ENCODE data around the gene MKLN1. TPM values are rescaled to one million over a fixed set of nuclear protein-coding genes. Genes with fewer than 3 reads are reported as not detected.

The MKLN1 gene
- total RNA-seq, 1 donor from 2014 or later = 66.3 TPM

DNA sequence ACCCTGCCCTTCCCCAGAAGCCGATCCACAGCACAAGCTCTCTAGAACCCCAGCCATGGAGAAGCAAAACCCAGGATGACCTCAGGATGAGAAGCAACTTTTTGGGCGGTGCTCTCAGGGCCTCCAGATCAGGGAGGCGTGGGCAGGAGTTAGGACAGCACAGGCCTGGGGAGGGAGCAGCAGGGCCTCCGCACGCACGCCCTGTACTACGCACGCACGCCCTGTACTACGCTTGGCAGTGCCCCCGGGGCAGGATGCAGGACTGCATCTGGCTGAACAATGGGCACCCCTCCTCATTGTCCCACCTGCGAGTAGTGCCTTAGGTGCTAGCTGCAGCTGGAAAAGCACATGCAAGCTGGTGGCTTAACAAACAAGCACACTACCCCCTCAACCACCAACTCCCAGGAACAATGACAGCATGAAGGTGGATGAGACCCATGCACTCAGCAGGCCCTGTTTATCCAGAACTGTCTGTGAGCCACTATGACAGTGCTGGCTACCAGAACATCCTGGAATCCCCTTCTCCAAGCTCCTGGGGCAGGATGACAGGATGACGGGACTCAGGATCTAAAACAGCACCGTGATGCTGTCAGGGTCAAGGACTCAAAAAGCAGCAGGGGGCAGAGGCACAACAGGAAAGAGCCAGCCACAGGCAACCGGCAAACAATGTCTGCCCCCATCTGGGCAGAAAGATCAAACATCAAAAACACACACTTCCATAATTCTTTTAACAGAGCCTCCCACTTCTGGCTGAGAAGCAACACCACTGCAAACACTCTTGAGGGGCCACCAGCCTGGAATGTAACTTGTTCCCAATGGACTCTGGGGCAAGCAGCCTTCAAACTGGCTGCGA lies 217.0 kb downstream of the MKLN1 start:
- H3K36me3 Mint-ChIP-seq (ENCODE audit: low read depth, unreplicated experiment) = peaks cover 21% of the 10 kb centered on the region
- no peaks in the 10 kb centered on the region for H3K9me3 Mint-ChIP-seq (ENCODE audit: unreplicated experiment)
- peaks cover 13% of the 10 kb centered on the region for H3K27me3 Mint-ChIP-seq (ENCODE audit: unreplicated experiment)
- H3K4me3 Mint-ChIP-seq (ENCODE audit: unreplicated experiment) = peak overlapping the region; percentile 45
- peak; percentile 44 for DNase-seq (ENCODE audit: low spot score)
- H3K27ac Mint-ChIP-seq (ENCODE audit: unreplicated experiment) = peak overlapping the region; percentile 90
- TF ChIP-seq, protein P1, sequence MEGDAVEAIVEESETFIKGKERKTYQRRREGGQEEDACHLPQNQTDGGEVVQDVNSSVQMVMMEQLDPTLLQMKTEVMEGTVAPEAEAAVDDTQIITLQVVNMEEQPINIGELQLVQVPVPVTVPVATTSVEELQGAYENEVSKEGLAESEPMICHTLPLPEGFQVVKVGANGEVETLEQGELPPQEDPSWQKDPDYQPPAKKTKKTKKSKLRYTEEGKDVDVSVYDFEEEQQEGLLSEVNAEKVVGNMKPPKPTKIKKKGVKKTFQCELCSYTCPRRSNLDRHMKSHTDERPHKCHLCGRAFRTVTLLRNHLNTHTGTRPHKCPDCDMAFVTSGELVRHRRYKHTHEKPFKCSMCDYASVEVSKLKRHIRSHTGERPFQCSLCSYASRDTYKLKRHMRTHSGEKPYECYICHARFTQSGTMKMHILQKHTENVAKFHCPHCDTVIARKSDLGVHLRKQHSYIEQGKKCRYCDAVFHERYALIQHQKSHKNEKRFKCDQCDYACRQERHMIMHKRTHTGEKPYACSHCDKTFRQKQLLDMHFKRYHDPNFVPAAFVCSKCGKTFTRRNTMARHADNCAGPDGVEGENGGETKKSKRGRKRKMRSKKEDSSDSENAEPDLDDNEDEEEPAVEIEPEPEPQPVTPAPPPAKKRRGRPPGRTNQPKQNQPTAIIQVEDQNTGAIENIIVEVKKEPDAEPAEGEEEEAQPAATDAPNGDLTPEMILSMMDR (IDR thresholded peaks at IDR 0.05; ENCODE audit: unreplicated experiment) = no peak
- peaks cover 59% of the 10 kb centered on the region for H3K4me1 Mint-ChIP-seq (ENCODE audit: unreplicated experiment)

DNA sequence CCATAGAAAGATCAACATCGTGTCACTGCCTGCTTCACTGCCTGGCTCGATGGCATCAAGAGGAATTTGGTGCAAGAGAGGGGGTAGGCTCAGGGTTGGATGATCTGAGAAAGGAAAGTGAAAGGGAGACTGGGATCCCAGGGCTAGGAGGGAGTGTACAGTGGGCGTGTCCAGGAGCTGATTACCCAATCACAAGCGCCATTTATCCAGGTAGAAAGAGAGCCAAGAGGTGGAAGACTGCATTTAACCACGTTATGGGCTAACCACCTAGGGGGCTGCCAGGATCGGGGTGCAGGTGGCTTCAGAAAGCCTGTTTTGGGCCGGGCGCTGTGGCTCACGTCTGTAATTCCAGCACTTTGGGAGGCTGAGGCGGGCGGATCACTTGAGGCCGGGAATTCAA lies 218.4 kb downstream of the MKLN1 start:
- H3K4me3 Mint-ChIP-seq (ENCODE audit: unreplicated experiment) = peak overlapping the region; percentile 72
- H3K27me3 Mint-ChIP-seq (ENCODE audit: unreplicated experiment) = peaks cover 8% of the 10 kb centered on the region
- peaks cover 13% of the 10 kb centered on the region for H3K36me3 Mint-ChIP-seq (ENCODE audit: low read depth, unreplicated experiment)
- H3K27ac Mint-ChIP-seq (ENCODE audit: unreplicated experiment) = peak overlapping the region; percentile 79
- H3K4me1 Mint-ChIP-seq (ENCODE audit: unreplicated experiment) = peaks cover 53% of the 10 kb centered on the region
- no peak for DNase-seq (ENCODE audit: low spot score)
- no peaks in the 10 kb centered on the region for H3K9me3 Mint-ChIP-seq (ENCODE audit: unreplicated experiment)
- TF ChIP-seq, protein P1 (IDR thresholded peaks at IDR 0.05; ENCODE audit: unreplicated experiment) = no peak

Other genes with a start within 250 kb of the MKLN1 start
- gene PODXL, start 228.8 kb downstream of the MKLN1 start, total RNA-seq (ENCODE audit: unreplicated experiment) = 302 TPM